SJSA1 (cell line): ENCODE measurements around the gene LIG1. TPM values are rescaled to one million over a fixed set of nuclear protein-coding genes. Genes with fewer than 3 reads are reported as not detected.

Experiments
- DNase-seq, 2 experiments: peaks; one replicate each; pipeline ENCODE4 v3.0.0-alpha.2; 2015 to 2020; ENCODE audit warnings: low spot score in 2 of 2, low read depth in 1 of 2
- H3K27ac ChIP-seq: fragments of 250-450 bp; sonication (Bioruptor Pico); 2 replicates; pipeline ENCODE4 v1.5.1; 2020; ENCODE audit warnings: mild to moderate bottlenecking, moderate library complexity
- H3K27me3 ChIP-seq: fragments of 250-450 bp; sonication (Bioruptor Pico); replicated peaks from 2 replicates; pipeline ENCODE4 v1.5.1; 2020; ENCODE audit warnings: mild to moderate bottlenecking, moderate library complexity
- H3K36me3 ChIP-seq: fragments of 250-450 bp; sonication (Bioruptor Pico); 2 replicates; pipeline ENCODE4 v1.5.1; 2020; ENCODE audit warnings: mild to moderate bottlenecking
- H3K4me1 ChIP-seq: fragments of 250-450 bp; sonication (Bioruptor Pico); replicated peaks from 2 replicates; pipeline ENCODE4 v1.6.1; 2021; ENCODE audit warnings: mild to moderate bottlenecking
- H3K4me3 ChIP-seq: fragments of 250-450 bp; sonication (Bioruptor Pico); 2 replicates; pipeline ENCODE4 v1.5.1; 2020; ENCODE audit warnings: mild to moderate bottlenecking
- H3K9me3 ChIP-seq: fragments of 250-450 bp; sonication (Bioruptor Pico); replicated peaks from 2 replicates; pipeline ENCODE4 v1.5.1; 2020; ENCODE audit warnings: mild to moderate bottlenecking
- total RNA-seq: library from RNA; depleted of rRNA; stranded (reverse); fragments of >200 nt; shearing (Covaris generic); gene quantifications from 2 replicates; pipeline ENCODE4 v1.2.3, GENCODE V29; 2014

LIG1 gene
- total RNA-seq, 1 experiment from 2014 or later: 60.6 TPM

DNA sequence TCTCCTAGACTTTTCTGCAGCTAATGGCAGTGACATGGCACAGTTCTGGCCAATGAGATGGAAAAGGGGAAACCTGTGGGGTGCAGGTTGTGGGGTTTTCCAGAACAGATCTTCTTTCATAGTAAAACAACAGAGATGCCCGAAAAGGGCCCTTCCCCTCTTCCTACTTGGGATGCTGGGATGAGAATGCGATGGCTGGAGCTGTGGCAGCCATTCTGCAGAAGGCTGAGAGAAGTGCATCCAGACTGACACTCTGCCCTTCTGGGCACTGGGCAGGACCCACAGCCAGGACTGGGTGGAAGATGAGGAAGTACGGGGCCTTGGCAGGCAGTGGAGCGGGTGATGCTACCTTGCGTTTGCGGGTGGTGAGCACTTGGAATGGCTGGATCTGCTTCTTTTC, 42.6 kb downstream of the LIG1 start:
- H3K36me3 ChIP-seq: peaks cover 64% of the 10 kb centered on the region

GRCh38 chr19:48123907-48124651, 46.1 kb downstream of the LIG1 start:
- Histone ChIP-seq H3K9me3 (no peaks in the 10 kb centered on the region), H3K27me3 (no peaks in the 10 kb centered on the region), H3K4me3 (no peak overlapping the region), H3K4me1 (peaks cover 20% of the 10 kb centered on the region), H3K27ac (no peak overlapping the region), H3K36me3 (peaks cover 60% of the 10 kb centered on the region)
- DNase-seq: peak; percentile 85 to 86

More for the DNA sequence above, 42.6 kb downstream of the LIG1 start:
- Histone ChIP-seq H3K4me1 (peaks cover 20% of the 10 kb centered on the region), H3K4me3 (no peak overlapping the region), H3K27me3 (no peaks in the 10 kb centered on the region), H3K9me3 (no peaks in the 10 kb centered on the region), H3K27ac (no peak overlapping the region)
- DNase-seq: no peak

DNA sequence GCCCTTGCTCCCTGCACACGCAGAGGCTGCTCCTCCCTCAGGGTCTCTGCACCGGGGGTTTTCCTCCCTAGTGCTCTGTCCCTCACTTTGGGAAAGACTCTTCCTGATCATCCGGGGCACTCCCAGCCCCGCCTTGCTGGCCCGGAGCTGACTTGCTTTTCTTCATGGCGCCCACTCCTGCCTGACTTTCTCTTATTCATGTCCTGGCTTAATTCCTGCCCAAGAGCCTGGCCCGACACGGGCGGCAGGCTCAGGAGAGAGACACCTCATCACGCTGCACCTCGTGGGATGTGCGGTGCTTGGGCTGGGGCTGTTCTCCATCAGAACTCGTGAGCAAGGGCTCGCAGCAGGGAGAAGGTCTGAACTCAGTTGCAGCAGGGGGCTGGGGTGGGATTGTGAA, 47.7 kb downstream of the LIG1 start:
- DNase-seq: no peak
- Histone ChIP-seq H3K27me3 (no peaks in the 10 kb centered on the region), H3K9me3 (no peaks in the 10 kb centered on the region), H3K4me3 (no peak overlapping the region), H3K27ac (no peak overlapping the region), H3K4me1 (peaks cover 20% of the 10 kb centered on the region), H3K36me3 (peaks cover 61% of the 10 kb centered on the region)

DNA sequence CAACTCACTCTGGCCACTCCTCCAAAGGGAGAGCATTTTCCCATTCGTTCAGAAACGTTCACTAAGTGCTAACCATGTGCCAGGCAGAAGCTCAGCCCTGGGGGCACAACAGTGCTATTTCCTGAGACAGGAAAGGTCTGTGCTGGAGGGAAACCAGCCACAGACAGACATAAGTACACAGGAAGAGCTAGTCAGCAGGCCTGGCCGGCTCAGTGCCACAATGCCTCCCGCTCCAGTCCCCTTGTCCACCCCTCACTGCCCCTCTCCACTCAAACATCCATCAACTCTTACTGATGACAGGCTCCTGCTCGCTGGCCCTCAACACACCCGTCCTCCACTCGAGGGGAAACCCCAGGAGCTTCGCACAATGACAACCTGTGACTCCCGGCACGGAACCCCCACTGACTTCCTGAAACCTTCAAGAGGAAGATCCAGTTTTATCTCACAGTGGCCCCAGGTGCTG, 48.2 kb downstream of the LIG1 start:
- Histone ChIP-seq H3K36me3 (peaks cover 56% of the 10 kb centered on the region), H3K27ac (no peak overlapping the region), H3K9me3 (no peaks in the 10 kb centered on the region), H3K4me3 (no peak overlapping the region), H3K27me3 (no peaks in the 10 kb centered on the region), H3K4me1 (peaks cover 20% of the 10 kb centered on the region)
- no peak for DNase-seq

DNA sequence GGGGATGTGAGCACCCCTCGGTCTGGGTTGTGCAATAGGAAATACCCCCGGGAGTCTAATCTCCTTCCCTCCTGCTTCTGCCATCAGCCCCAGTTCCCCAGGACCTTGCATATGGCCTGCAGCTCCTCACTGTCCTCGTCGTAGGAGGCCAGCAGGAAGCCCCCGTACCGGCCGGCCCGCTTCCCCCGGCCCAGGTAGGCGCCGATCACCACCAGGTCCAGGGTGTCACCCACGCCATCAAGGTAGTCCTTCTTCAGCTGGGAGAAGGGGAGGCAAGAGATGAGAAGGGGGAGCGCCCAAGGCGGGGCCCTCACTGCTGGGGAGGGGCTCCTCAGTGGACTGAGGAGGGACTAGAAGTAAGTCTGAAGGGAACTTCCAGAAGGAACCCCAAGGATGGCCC, 49.1 kb downstream of the LIG1 start:
- H3K27me3 ChIP-seq: no peaks in the 10 kb centered on the region
- H3K9me3 ChIP-seq: no peaks in the 10 kb centered on the region
- no peak overlapping the region for H3K4me3 ChIP-seq
- DNase-seq: no peak
- H3K36me3 ChIP-seq: peaks cover 59% of the 10 kb centered on the region
- H3K4me1 ChIP-seq: peaks cover 20% of the 10 kb centered on the region
- H3K27ac ChIP-seq: no peak overlapping the region

- Histone ChIP-seq H3K9me3 (no peaks in the 10 kb centered on the region), H3K27me3 (no peaks in the 10 kb centered on the region), H3K4me3 (no peak overlapping the region), H3K4me1 (peaks cover 20% of the 10 kb centered on the region), H3K27ac (no peak overlapping the region), H3K36me3 (peaks cover 56% of the 10 kb centered on the region)
- no peak for DNase-seq
These were observed 49.6 kb downstream of the LIG1 start for GRCh38 chr19:48120505-48120904.

- Histone ChIP-seq H3K27ac (no peak overlapping the region), H3K27me3 (no peaks in the 10 kb centered on the region), H3K36me3 (peaks cover 54% of the 10 kb centered on the region), H3K4me1 (peaks cover 5% of the 10 kb centered on the region), H3K9me3 (no peaks in the 10 kb centered on the region), H3K4me3 (no peak overlapping the region)
- DNase-seq: no peak
These were observed 52.0 kb downstream of the LIG1 start for GRCh38 chr19:48118131-48118517.

GRCh38 chr19:48117515-48118130, 52.5 kb downstream of the LIG1 start:
- DNase-seq: no peak
- H3K27me3 ChIP-seq: no peaks in the 10 kb centered on the region
- H3K4me1 ChIP-seq: peaks cover under 1% of the 10 kb centered on the region
- H3K36me3 ChIP-seq: peaks cover 49% of the 10 kb centered on the region
- H3K27ac ChIP-seq: no peak overlapping the region
- H3K9me3 ChIP-seq: no peaks in the 10 kb centered on the region
- no peak overlapping the region for H3K4me3 ChIP-seq

- H3K27ac ChIP-seq: no peak overlapping the region
- no peaks in the 10 kb centered on the region for H3K27me3 ChIP-seq
- no peak overlapping the region for H3K4me3 ChIP-seq
- H3K9me3 ChIP-seq: no peaks in the 10 kb centered on the region
- H3K4me1 ChIP-seq: peaks cover 22% of the 10 kb centered on the region
- H3K36me3 ChIP-seq: peaks cover 18% of the 10 kb centered on the region
- no peak for DNase-seq
These were observed 56.8 kb downstream of the LIG1 start for GRCh38 chr19:48113190-48113917.

GRCh38 chr19:48111280-48111679, 58.9 kb downstream of the LIG1 start:
- Histone ChIP-seq H3K9me3 (no peaks in the 10 kb centered on the region), H3K4me3 (no peak overlapping the region), H3K27me3 (no peaks in the 10 kb centered on the region), H3K27ac (peak overlapping the region; percentile 86), H3K4me1 (peaks cover 27% of the 10 kb centered on the region), H3K36me3 (peaks cover 4% of the 10 kb centered on the region; the same call in 1 of the 2 replicates)
- DNase-seq: no peak

GRCh38 chr19:48110350-48110966, 59.7 kb downstream of the LIG1 start, which contains the start of gene PLA2G4C:
TSS of gene PLA2G4C (minus strand) at chr19:48110817. CDS start at chr19:48106529, 4,288 bp downstream.
- Histone ChIP-seq H3K4me1 (peaks cover 27% of the 10 kb centered on the region), H3K27me3 (no peaks in the 10 kb centered on the region), H3K36me3 (0 out of 2 replicates have a peak, but pooled peaks cover 4% of the 10 kb centered on the region), H3K9me3 (no peaks in the 10 kb centered on the region), H3K4me3 (peak within 1 kb of the TSS; percentile 42), H3K27ac (peak within 1 kb of the TSS; percentile 86)
- peak; percentile 90 to 91 for DNase-seq

DNA sequence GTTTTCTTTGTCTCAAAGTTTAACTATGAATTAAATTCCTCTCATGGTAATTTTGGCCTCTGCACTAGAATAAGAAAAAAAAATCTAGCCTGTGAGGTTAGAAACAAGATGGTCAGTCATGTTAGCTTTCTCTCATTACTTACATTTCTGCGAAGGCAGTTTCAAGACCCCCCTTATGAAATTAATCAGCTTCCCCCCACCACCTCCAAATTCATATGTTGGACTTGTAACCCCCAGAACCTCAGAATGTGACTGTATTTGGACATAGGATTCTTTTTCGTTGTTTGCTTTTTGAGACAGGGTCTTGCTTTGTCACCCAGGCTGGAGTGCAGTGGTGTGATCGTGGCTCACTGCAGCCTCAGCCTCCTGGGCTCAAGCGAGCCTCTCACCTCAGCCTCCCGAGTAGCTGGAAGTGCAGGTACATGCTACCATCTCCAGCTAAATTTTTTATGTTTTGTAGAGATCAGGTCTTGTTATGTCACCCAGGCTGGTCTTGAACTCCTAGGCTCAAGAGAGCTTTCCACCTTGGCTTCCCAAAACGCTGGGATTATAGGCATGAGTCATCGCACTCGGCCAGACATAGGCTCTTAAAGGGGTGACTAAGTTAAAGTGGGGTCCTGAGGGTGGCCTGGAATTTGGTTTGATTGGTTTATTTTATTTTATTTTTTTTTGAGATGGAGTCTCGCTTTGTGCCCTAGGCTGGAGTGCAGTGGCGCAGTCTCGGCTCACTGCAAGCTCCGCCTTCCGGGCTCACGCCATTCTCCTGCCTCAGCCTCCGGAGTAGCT, 61.0 kb downstream of the LIG1 start:
- DNase-seq: peak in 1 of 2 experiments; percentile 15
- Histone ChIP-seq H3K36me3 (no peaks in the 10 kb centered on the region), H3K4me1 (peaks cover 27% of the 10 kb centered on the region), H3K4me3 (no peak overlapping the region; the same call in 1 of the 2 replicates), H3K9me3 (no peaks in the 10 kb centered on the region), H3K27ac (no peak overlapping the region), H3K27me3 (no peaks in the 10 kb centered on the region)

DNA sequence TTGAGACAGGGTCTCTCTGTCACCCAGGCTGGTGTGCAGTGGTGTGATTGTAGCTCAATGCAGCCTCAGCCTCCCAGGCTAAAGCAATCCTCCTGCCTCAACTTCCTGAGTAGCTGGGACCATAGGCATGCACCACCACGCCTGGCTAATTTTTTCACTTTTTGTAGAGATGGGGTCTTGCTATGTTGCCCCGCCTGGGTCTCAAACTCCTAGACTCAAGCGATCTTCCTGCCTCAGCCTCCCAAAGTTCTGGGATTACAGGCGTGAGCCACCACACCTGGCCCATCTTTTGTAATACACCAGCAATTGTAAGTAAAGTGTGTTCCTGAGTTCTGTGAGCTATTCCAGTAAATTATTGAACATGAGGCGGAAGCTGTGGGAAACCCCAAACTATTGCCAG, 66.2 kb downstream of the LIG1 start:
- Histone ChIP-seq H3K27me3 (no peaks in the 10 kb centered on the region), H3K9me3 (no peaks in the 10 kb centered on the region), H3K4me3 (no peak overlapping the region), H3K36me3 (no peaks in the 10 kb centered on the region), H3K27ac (no peak overlapping the region), H3K4me1 (peaks cover 5% of the 10 kb centered on the region; the same call in 1 of the 2 replicates)
- DNase-seq: no peak
